Fibroblast of skin of abdomen (primary cell): ENCODE results near the gene DPF3.

ENCODE experiments used
- DNase-seq: peaks from one replicate; pipeline ENCODE4 v3.0.0-alpha.2; 2013

The DPF3 gene

DNA sequence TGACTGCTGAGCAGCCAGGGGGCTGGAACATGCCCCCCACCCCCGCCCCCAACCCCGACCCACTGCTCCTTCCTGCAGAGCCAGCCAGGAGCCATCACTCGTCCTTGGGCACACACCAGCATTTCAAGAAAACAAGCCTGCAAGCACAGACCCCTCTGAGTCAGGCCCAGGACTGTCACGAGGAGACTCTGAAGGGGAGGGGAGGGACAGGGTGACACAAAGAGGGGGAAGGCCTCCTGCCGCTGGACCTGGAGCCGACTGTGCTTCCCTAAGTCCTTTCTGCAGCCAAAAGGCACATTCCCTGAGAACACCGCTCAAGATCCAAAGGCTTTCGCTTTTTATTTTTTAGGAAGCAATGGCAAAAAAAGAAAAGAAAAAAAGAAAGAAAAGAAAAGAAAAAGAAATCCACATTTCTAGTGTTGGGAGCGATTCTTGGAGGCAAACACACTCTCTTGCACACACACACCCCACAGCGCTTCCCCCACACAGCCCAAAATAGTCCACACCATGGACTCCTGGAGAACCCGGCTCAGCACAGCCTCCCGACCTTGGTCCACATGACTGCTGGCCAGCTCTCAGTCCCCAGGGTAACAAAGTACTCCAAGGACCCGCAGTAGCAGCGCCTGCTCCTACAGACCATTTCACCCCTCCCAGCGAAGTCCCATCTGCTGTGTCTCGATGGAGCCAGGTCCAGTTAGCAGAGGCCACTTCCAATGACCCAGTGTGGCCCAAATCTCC lies 101.7 kb downstream of the DPF3 start:
- DNase-seq: no peak

DNA sequence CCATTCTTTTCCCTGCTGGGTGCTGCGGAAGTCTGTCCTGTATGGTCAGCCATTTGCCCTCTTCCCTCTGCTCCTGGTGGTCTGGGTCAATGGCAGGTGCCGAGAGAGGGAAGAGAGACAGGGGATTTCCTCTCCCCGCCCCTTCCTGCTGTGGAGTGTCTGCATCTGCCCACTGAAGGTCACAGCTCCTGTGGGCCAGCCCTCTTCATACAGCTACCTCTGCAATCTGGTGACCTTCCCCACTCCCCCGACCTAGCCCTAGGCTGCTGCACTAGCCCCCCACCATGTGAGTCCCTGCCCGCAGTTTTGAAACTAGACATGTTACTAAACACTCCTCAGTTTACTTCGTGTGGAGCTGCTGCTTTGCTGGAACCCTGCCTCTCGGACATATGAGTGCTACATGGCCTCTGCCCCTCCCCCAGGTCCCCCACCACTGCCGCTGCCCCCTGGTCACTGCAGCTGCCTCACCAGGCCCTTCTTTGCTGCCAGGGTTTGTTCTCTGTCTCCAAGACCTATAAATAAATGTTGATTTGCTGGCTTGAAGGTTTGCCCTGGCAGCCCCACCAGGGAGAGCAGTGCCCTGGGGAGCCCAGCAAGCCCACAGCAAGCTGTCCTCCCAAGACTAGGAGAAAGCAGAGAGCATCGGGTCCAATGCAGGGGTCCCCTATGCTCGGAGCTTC lies 102.9 kb downstream of the DPF3 start:
- no peak for DNase-seq

DNA sequence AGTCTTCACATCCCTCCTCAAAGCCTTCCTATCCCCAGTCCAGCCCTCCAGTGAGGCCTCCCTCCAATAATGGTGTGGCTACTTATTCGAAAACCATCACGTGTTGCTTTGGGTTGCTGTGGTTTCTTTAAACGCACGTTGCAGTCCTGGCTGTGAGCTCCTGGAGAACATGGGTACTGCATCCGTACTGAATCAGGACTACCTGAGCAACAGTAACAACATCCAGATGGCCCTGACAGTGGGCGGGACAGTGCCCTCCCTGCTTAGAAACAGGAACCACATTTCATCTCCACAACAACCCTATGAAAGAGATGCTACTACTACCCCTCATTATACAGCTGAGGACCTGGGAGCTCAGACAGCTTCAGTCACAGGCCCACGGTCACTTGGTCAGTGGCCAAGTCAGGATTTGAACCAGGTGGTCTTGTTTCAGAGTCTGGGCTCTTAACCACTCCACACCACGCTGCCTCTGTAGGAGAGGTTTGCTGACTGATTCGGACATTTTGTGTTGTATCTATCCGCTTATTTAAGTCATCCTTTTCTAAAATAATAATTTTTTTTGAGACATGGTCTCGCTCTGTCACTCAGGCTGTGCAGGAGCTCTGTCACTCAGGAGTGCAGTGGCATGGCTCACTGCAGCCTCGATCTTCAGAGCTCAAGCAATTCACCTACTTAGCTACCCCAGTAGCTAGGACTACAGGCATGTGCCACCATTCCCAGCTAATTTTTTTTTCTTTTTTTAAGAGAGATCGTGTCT lies 104.8 kb downstream of the DPF3 start:
- DNase-seq: no peak

DNA sequence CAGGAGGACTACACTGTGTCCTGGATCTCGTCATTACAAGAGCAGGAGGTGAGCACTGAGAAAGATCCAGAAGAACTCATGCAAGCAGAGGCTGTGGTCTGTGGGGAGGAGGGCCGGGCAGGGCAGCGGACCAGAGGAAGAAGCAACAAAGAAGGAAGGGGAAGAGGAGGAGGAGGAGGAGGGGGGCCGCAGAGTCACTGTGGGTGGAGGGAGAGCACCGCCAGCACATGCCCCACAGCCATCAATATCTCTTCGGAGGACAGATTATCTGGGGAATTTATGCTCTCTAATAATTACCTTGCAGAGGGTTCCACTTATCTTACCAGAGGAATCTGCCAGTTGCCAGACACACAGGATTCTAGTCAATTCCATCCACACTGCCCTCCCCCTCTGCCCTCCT lies 105.6 kb downstream of the DPF3 start:
- DNase-seq: no peak

DNA sequence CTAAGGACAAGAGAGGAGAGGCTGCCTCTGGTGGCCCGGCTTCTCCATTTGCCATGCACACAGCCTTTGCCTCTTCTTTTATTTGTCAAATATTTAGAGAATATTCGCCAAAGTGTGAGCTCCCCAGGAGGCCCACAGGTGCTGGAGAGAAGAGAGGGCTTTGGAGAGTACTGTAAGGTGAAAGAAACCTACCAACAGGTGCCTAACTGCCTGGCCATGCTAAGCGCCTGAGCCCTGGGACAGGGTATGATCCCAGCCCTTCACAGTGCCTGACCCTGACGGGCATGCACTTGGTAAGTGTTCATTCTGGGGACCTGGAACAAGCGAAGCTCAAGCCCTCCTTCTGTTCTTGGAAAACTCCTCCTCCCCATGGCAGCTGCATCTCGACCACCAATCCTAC lies 106.1 kb downstream of the DPF3 start:
- DNase-seq: no peak

DNA sequence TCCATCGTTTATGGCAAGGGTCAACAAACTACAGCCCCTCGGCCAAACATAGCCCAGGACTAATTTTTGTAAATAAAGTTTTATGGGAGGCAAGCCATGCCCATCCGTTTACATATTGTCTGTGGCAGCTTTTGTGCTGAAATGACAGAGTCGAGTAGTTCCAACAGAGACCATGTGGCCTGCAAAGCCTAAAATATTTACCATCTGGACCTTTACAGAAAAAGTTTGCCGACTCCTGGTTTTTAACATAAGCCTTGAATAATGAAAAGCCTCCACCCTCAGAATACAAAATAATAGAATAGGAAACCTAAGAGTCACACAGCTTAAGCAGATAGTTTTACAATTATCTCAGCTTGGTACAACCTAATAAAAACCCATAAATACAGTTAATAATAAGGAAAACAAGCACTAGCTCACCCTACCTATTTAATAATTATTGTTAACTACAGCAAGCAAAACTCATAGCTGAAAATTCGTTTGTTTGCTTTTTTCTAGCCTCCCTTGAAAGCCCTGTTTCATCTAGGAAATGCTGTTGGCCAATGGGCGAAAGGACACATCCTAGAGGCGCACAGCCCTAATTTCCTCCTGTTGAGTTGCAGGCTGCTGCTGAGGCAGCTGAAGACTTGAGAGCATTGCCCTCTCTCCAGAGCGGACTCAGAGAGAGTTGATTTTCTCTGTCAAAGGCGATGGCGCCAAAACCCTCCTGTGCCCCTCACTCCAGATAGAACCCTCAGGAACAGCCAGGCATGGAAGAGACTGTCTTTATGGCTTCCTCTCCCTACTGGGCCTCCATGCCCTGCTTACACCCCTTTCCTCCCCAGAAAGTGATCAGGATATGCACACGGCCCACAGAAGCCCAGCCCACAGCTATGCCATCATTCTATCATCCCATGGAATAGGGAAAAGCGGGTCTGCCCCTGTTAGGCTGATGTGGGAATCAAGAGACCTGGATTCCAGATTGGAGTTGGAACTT lies 107.2 kb downstream of the DPF3 start:
- DNase-seq: no peak

- no peak for DNase-seq
Observed at GRCh38 chr14:72783741-72784140, 110.2 kb downstream of the DPF3 start.

DNA sequence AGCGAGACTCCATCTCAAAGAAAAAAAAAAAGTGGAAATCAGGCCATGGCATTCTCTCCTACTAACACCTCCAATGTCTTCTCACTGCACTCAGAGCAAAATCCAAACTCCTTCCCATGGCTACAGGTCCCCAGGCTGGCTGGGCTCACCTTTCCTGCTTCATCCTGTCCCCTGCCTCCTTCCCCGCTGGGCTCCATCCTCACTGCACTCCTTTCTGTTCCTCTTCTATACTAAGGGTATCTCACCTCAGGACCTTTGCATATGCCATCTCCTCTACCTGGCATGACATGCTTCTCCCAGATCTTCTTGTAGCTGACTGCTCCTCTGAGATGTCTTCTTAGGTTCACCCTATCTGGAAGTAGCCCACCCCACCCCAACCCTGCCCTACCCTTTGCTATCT lies 111.1 kb downstream of the DPF3 start:
- no peak for DNase-seq

- DNase-seq: peak; percentile 87
Observed at GRCh38 chr14:72781561-72782508, 112.1 kb downstream of the DPF3 start.

DNA sequence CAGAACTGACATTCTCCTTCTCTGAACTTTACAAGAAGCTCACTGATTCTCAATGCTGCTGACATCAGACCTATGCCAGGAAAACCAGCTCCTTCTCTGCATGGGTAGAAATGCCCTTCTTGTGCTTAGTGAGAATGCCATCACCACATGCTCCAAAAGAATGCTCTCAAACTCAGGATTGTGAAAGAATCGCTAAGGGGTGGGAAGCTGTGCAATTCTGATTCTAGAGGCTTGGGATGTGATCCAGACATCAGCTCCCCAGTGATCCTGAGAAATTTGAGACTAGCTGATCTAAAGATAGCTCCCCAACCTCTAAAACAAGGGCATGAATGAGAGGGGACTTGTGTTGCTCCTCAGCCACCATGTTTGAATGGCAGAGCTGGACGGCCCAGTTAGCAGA lies 113.2 kb downstream of the DPF3 start:
- DNase-seq: peak; percentile 83

GRCh38 chr14:72779679-72780078 lies 114.2 kb downstream of the DPF3 start:
- DNase-seq: no peak

GRCh38 chr14:72777636-72778035 lies 116.3 kb downstream of the DPF3 start:
- DNase-seq: no peak

DNA sequence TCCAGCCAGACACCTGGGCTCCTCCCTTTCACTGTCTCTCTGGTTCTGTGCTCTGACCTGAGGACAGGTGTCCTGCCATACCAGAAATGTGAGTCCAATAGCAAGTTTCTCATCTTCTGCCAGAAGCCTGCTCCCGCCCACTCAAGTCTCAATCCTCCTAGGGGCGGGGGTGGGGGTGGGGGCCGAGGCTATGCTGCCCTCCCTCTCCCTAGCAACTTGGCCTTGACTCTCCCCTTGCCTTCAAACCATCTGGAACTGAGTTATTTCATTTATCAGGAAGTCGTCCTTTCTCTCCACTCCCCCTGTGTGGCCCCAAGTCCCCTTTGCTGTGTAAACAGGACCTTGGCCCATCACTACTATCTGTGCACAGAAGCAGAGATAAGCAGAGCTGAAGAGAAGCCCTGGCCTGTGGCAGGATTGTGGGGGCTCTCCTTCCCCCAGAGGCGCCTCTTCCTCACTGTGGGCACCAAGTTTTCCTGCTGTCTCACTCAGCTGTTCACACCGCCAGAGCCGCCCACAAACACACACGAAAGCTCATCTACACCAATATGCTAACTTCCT lies 117.1 kb downstream of the DPF3 start:
- DNase-seq: no peak

DNA sequence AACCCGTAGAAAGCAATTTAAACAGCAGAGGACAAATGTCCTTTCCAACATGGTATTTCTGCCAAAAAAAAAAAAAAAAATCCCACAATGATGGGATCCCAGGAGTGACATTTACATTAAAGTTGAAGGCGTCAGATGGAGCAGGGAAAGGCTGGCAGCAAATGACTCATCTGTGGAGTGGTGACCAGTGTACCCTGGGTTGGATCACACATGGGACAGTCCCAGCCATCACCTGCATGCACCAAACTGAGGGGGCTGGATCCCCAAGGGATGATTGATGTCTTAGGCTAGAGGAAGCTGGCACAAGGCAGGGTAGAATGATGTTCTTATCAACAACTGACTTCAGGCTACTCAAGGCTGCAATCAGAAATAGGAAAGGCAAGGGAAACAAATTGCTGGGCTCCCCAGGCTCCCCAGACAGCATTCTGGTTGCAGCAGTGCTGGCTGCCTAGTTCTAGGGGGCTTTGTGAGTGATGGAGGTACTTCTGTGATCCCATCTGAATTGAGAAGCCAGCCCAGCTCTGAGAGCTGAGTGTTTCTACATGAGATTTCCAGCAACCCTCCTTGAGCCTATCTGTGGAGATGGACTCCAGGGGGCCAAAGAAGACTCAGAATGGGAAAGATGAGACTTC lies 117.9 kb downstream of the DPF3 start:
- no peak for DNase-seq

GRCh38 chr14:72774894-72775620 lies 118.8 kb downstream of the DPF3 start:
- no peak for DNase-seq

DNA sequence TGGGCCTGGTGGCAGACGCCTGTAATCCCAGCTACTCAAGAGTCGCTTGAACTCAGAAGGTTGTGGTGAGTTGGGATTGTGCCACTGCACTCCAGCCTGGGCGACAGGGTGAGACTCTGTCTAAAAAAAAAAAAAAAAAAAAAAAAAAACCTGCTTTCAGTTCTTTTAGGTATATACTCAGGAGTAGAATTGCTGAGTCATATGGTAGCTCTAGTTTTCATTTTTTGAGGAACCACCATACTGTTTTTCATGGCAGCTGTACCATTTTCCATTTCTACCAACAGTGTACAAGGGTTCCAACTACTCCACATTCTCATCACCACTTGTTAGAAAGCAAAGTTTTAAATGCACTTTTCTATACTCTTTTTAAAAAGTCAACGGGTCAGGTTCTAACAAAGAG lies 119.8 kb downstream of the DPF3 start:
- DNase-seq: no peak

GRCh38 chr14:72771561-72771960 lies 122.3 kb downstream of the DPF3 start:
- DNase-seq: no peak

- DNase-seq: no peak
Observed at GRCh38 chr14:72766296-72766695, 127.6 kb downstream of the DPF3 start.

DNA sequence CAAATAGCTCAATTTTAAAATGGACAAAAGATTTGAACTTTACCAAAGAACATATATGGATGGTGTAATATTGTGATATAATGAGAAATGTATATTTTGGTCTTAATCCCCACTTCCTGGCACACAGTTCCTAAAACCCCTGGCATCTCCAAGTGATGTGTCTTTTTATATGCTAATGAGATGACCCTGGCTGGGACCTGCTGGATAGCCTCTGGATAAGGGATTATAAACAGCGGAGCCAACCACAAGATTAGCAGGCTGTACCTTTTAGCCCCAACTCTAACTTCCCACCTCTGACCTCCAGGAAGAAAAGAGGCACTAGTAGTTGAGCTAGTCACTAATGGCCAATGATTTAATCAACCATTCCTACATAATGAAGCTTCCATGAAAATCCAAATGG lies 130.0 kb downstream of the DPF3 start:
- DNase-seq: no peak

DNA sequence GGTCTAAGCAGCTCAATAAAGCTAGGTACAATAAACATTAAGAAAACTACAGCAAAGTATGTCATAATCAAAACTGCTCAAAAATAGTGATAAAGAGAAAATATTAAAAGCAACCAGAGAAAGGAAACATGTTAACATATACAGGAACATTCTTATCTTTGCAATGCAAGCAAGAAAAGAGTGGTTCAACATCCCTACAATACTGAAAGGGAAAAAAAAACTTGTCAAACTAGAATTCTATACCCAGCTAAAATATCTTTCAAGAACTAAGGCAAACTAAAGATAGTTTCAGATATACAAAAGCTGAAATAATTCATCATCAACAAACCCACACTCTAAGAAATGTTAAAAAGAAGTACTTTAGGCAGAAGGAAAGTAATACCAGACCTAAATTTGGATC lies 134.2 kb downstream of the DPF3 start:
- DNase-seq: no peak
